Amniotic epithelial cell (primary cell): ENCODE data around the gene PLEKHA7.
"Not testable (repeated sequence)": the region's sequence is repeated elsewhere in the genome, so short reads cannot be mapped to it uniquely, and the experiment has no call there.

Experiments
- DNase-seq: peaks from one replicate; pipeline ENCODE4 v3.0.0-alpha.2; 2010; ENCODE audit warnings: low read depth

The PLEKHA7 gene

GRCh38 chr11:16977136-16977993 is 36.8 kb downstream of the PLEKHA7 start:
- no peak for DNase-seq

- DNase-seq = no peak
Observed at GRCh38 chr11:16976379-16976778, 37.8 kb downstream of the PLEKHA7 start.

GRCh38 chr11:16975906-16976305 is 38.3 kb downstream of the PLEKHA7 start:
- no peak for DNase-seq

GRCh38 chr11:16973338-16973964 is 40.8 kb downstream of the PLEKHA7 start:
- no peak for DNase-seq

GRCh38 chr11:16969010-16969999 is 44.9 kb downstream of the PLEKHA7 start:
- DNase-seq = peak; percentile 51

- DNase-seq = no peak
Observed at GRCh38 chr11:16968196-16968595, 46.0 kb downstream of the PLEKHA7 start.

GRCh38 chr11:16966930-16967671 is 47.1 kb downstream of the PLEKHA7 start:
- no peak for DNase-seq

- no peak for DNase-seq
Observed at GRCh38 chr11:16964501-16964900, 49.7 kb downstream of the PLEKHA7 start.

GRCh38 chr11:16963316-16963876 is 50.8 kb downstream of the PLEKHA7 start:
- DNase-seq = no peak

- not testable (repeated sequence) for DNase-seq
Observed at GRCh38 chr11:16962589-16962988, 51.6 kb downstream of the PLEKHA7 start.

- no peak for DNase-seq
Observed at GRCh38 chr11:16962146-16962545, 52.1 kb downstream of the PLEKHA7 start.

- peak; percentile 24 for DNase-seq
Observed at GRCh38 chr11:16960250-16960649, 54.0 kb downstream of the PLEKHA7 start.

- no peak for DNase-seq
Observed at GRCh38 chr11:16959602-16960001, 54.6 kb downstream of the PLEKHA7 start.

- DNase-seq = no peak
Observed at GRCh38 chr11:16958833-16959232, 55.4 kb downstream of the PLEKHA7 start.

- DNase-seq = no peak
Observed at GRCh38 chr11:16956538-16957153, 57.6 kb downstream of the PLEKHA7 start.

GRCh38 chr11:16953663-16954062 is 60.6 kb downstream of the PLEKHA7 start:
- DNase-seq = no peak

GRCh38 chr11:16946477-16947282 is 67.5 kb downstream of the PLEKHA7 start:
- DNase-seq = peak; percentile 25

- DNase-seq = peak; percentile 70
Observed at GRCh38 chr11:16945671-16946469, 68.3 kb downstream of the PLEKHA7 start.

GRCh38 chr11:16942911-16943310 is 71.3 kb downstream of the PLEKHA7 start:
- no peak for DNase-seq
